ENCODE data around the gene RNF180.
"Not testable (repeated sequence)": the region's sequence is repeated elsewhere in the genome, so short reads cannot be mapped to it uniquely, and the experiment has no call there.

Gene RNF180

DNA sequence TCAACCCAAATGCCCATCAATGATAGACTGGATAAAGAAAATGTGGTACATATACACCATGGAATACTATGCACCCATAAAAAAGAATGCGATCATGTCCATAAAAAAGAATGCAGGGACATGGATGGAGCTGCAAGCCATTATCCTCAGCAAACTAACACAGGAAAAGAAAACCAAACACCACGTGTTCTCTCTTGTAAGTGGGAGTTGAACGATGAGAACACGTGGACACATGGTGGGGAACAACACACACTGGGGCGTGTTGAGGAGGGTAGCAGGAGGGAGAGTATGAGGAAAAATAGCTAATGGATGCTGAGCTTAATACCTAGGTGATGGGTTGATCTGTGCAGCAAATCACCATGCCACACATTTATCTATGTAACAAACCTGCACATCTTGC is 233.1 kb downstream of the RNF180 start:
- DNase-seq: not testable (repeated sequence)

GRCh38 chr5:64407103-64407825 is 241.6 kb downstream of the RNF180 start:
- DNase-seq: not testable (repeated sequence)

- no peak for DNase-seq
Measured at GRCh38 chr5:64417390-64417789, 251.7 kb downstream of the RNF180 start.

DNA sequence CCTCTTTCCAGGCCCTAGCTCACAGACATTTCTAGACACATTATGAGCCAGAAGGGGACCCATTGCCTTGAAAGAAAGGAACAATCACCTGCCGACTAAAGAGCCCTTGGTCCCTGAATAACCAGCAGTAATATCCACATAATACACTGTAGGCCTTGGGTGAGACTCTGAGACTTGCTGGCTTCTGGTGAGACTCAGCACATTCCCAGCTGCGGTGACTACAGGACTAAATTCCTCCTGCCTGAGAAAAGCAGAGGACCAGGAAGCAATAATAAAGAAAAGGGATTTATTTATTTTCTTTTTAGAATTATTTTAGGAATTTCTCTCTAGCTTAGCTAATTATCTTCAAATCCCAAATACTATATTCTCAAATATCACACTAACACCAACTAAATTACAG is 252.4 kb downstream of the RNF180 start:
- DNase-seq: no peak

Measured in central memory CD4-positive, alpha-beta T cell (primary cell).